ENCODE results near the gene OXCT2.
"Not testable (repeated sequence)": the region's sequence is repeated elsewhere in the genome, so short reads cannot be mapped to it uniquely, and the experiment has no call there.

GRCh38 chr1:39764512-39764911 is 6.6 kb downstream of the OXCT2 start:
- TF ChIP-seq EZH2 (IDR thresholded peaks at IDR 0.05; ENCODE audit: borderline replicate concordance, insufficient read depth, low read length, poor library complexity, severe bottlenecking); RAD21 (conservative IDR thresholded peaks at IDR 0.05); CTCF (IDR thresholded peaks at IDR 0.05; ENCODE audit: poor library complexity, severe bottlenecking); MXI1 (conservative IDR thresholded peaks at IDR 0.05; ENCODE audit: poor library complexity, severe bottlenecking); TAF1 (IDR thresholded peaks at IDR 0.05; ENCODE audit: low read depth): not testable (repeated sequence)
- TF ChIP-seq, protein P1, sequence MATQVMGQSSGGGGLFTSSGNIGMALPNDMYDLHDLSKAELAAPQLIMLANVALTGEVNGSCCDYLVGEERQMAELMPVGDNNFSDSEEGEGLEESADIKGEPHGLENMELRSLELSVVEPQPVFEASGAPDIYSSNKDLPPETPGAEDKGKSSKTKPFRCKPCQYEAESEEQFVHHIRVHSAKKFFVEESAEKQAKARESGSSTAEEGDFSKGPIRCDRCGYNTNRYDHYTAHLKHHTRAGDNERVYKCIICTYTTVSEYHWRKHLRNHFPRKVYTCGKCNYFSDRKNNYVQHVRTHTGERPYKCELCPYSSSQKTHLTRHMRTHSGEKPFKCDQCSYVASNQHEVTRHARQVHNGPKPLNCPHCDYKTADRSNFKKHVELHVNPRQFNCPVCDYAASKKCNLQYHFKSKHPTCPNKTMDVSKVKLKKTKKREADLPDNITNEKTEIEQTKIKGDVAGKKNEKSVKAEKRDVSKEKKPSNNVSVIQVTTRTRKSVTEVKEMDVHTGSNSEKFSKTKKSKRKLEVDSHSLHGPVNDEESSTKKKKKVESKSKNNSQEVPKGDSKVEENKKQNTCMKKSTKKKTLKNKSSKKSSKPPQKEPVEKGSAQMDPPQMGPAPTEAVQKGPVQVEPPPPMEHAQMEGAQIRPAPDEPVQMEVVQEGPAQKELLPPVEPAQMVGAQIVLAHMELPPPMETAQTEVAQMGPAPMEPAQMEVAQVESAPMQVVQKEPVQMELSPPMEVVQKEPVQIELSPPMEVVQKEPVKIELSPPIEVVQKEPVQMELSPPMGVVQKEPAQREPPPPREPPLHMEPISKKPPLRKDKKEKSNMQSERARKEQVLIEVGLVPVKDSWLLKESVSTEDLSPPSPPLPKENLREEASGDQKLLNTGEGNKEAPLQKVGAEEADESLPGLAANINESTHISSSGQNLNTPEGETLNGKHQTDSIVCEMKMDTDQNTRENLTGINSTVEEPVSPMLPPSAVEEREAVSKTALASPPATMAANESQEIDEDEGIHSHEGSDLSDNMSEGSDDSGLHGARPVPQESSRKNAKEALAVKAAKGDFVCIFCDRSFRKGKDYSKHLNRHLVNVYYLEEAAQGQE (IDR thresholded peaks at IDR 0.05; ENCODE audit: borderline replicate concordance), result not testable (repeated sequence)
